ENCODE results near the gene EHMT1. TPM values are rescaled to one million over a fixed set of nuclear protein-coding genes. Genes with fewer than 3 reads are reported as not detected.

EHMT1 gene
- total RNA-seq, 4 donors from 2014 or later = 57.6 to 103 (median 76.8) TPM

GRCh38 chr9:137583347-137583746 is 35.5 kb upstream of the EHMT1 start:
- DNase-seq (ENCODE audit: low spot score) (no peak), ATAC-seq (ENCODE audit: low FRiP score) (no peak)
- TF ChIP-seq CTCF (IDR thresholded peaks at IDR 0.05) = no peak

- DNase-seq (ENCODE audit: low spot score) (no peak), ATAC-seq (ENCODE audit: low FRiP score) (no peak)
- no peak for TF ChIP-seq CTCF (IDR thresholded peaks at IDR 0.05)
Observed at GRCh38 chr9:137583957-137584356, 34.8 kb upstream of the EHMT1 start.

GRCh38 chr9:137586854-137587253 is 32.0 kb upstream of the EHMT1 start:
- DNase-seq (ENCODE audit: low spot score) (no peak), ATAC-seq (ENCODE audit: low FRiP score) (no peak)
- no peak for TF ChIP-seq CTCF (IDR thresholded peaks at IDR 0.05)

GRCh38 chr9:137588311-137588710 is 30.5 kb upstream of the EHMT1 start:
- TF ChIP-seq CTCF (IDR thresholded peaks at IDR 0.05) = no peak
- DNase-seq (ENCODE audit: low spot score) = no peak
- ATAC-seq (ENCODE audit: low FRiP score) = no peak

GRCh38 chr9:137588891-137589290 is 29.9 kb upstream of the EHMT1 start:
- TF ChIP-seq CTCF (IDR thresholded peaks at IDR 0.05) = no peak
- ATAC-seq (ENCODE audit: low FRiP score) = no peak
- DNase-seq (ENCODE audit: low spot score) = no peak

- ATAC-seq (ENCODE audit: low FRiP score) (peak; percentile 11), DNase-seq (ENCODE audit: low spot score) (no peak)
- TF ChIP-seq CTCF (IDR thresholded peaks at IDR 0.05) = no peak
Observed at GRCh38 chr9:137589441-137590122, 29.2 kb upstream of the EHMT1 start.

- DNase-seq (ENCODE audit: low spot score) = no peak
- no peak for TF ChIP-seq CTCF (IDR thresholded peaks at IDR 0.05)
- ATAC-seq (ENCODE audit: low FRiP score) = peak; percentile 18
Observed at GRCh38 chr9:137590123-137590468, 28.7 kb upstream of the EHMT1 start.
